Lower lobe of right lung (tissue), 2 donors: ENCODE data around the gene LLPH. TPM values are rescaled to one million over a fixed set of nuclear protein-coding genes. Genes with fewer than 3 reads are reported as not detected.

Experiments
- ATAC-seq, 2 donors: fragments of 200-7000 bp; cut with Tn5 transposase; one replicate each; pipeline ENCODE4 v1.9.1; 2020 to 2022; ENCODE audit warnings: mild to moderate bottlenecking in 2 of 2, moderate library complexity in 2 of 2
- DNase-seq: peaks from one replicate; pipeline ENCODE4 v3.0.0-alpha.2; 2020
- H3K27ac ChIP-seq: fragments of 200-600 bp; one replicate; pipeline ENCODE4 v1.8.0; 2022
- H3K27me3 ChIP-seq: fragments of 200-600 bp; one replicate; pipeline ENCODE4 v1.8.0; 2022; ENCODE audit warnings: low read depth
- H3K36me3 ChIP-seq: fragments of 200-600 bp; one replicate; pipeline ENCODE4 v1.8.0; 2022; ENCODE audit warnings: mild to moderate bottlenecking
- H3K4me1 ChIP-seq: fragments of 200-600 bp; one replicate; pipeline ENCODE4 v1.8.0; 2022
- H3K4me3 ChIP-seq: fragments of 200-600 bp; one replicate; pipeline ENCODE4 v1.8.0; 2022; ENCODE audit warnings: mild to moderate bottlenecking
- H3K9me3 ChIP-seq: fragments of 200-600 bp; one replicate; pipeline ENCODE4 v1.8.0; 2022
- CTCF ChIP-seq: fragments of 200-600 bp; IDR thresholded peaks from one replicate; pipeline ENCODE4 v1.8.0; 2022; ENCODE audit warnings: antibody characterized with exemption, mild to moderate bottlenecking
- intact Hi-C: fragments of 100-400 bp; cut with DNase I; formaldehyde crosslinking; loops from one replicate; pipeline ENCODE4 v1.11.0; 2022
- total RNA-seq: library from RNA; stranded (reverse); fragmentation: NEBNext Ultra II Directional; extraction: Animal tissue kit (Norgen Biotek cat#: 25700); gene quantifications from one replicate; pipeline ENCODE4 v1.2.1, GENCODE V29; 2021
- donor health status: DM: no; HTN: yes; CAD: no; lungs with severe emphysema.

LLPH gene
- total RNA-seq, 1 donor from 2014 or later, result 19.3 TPM

- intact Hi-C loops, result no loop called here
- peak; percentile 21 to 58 for ATAC-seq
- TF ChIP-seq CTCF, result no peak
- Histone ChIP-seq H3K9me3 (no peaks in the 10 kb centered on the region), H3K27ac (peak overlapping the region; percentile 74), H3K4me1 (peaks cover 30% of the 10 kb centered on the region), H3K4me3 (peak overlapping the region; percentile 77), H3K27me3 (no peaks in the 10 kb centered on the region), H3K36me3 (peaks cover 37% of the 10 kb centered on the region)
- DNase-seq, result no peak
These were observed 650 bp downstream of the LLPH start for GRCh38 chr12:66129934-66130266.

DNA sequence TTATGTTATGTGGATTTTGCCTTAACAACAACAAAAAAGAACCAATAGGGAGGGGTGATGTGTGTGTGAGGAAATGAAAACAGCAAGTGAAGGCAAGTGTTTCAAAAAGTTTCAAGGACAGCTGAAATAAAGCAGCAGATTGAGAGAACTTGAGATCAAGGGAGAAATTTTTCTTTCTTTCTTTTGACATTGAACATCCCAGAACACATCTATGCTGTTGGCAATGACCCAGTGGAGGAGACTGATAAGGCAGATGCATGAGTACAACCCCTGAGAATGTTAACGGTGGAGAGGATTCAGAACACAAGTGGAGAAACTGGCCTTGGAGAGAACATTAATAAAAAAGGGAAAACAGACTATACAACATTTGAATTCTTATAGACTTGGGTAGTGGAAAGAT lies 2.9 kb downstream of the LLPH start:
- Histone ChIP-seq H3K4me3 (no peak overlapping the region), H3K9me3 (no peaks in the 10 kb centered on the region), H3K36me3 (peaks cover 60% of the 10 kb centered on the region), H3K27me3 (no peaks in the 10 kb centered on the region), H3K4me1 (peaks cover 30% of the 10 kb centered on the region), H3K27ac (no peak overlapping the region)
- no peak for TF ChIP-seq CTCF
- intact Hi-C loops, result no loop called here
- DNase-seq, result no peak
- ATAC-seq, result no peak

GRCh38 chr12:66120477-66120876 lies 10.1 kb downstream of the LLPH start:
- no peak for DNase-seq
- intact Hi-C loops, result no loop called here
- Histone ChIP-seq H3K36me3 (peaks cover 45% of the 10 kb centered on the region), H3K27ac (no peak overlapping the region), H3K27me3 (no peaks in the 10 kb centered on the region), H3K4me3 (no peak overlapping the region), H3K4me1 (no peaks in the 10 kb centered on the region), H3K9me3 (no peaks in the 10 kb centered on the region)
- ATAC-seq, result no peak
- no peak for TF ChIP-seq CTCF

- no peak for ATAC-seq
- H3K4me3 ChIP-seq, result no peak overlapping the region
- no peaks in the 10 kb centered on the region for H3K4me1 ChIP-seq
- H3K27me3 ChIP-seq, result no peaks in the 10 kb centered on the region
- H3K9me3 ChIP-seq, result no peaks in the 10 kb centered on the region
- H3K27ac ChIP-seq, result no peak overlapping the region
- intact Hi-C loops, result no loop called here
- peaks cover 39% of the 10 kb centered on the region for H3K36me3 ChIP-seq
- no peak for DNase-seq
- no peak for TF ChIP-seq CTCF
These were observed 10.7 kb downstream of the LLPH start for GRCh38 chr12:66119870-66120241.

GRCh38 chr12:66119229-66119869 lies 11.2 kb downstream of the LLPH start:
- no peak for TF ChIP-seq CTCF
- Histone ChIP-seq H3K4me1 (no peaks in the 10 kb centered on the region), H3K36me3 (peaks cover 34% of the 10 kb centered on the region), H3K4me3 (no peak overlapping the region), H3K27me3 (no peaks in the 10 kb centered on the region), H3K27ac (no peak overlapping the region), H3K9me3 (no peaks in the 10 kb centered on the region)
- DNase-seq (no peak), ATAC-seq (no peak)
- intact Hi-C loops, result no loop called here
